ELF-1 (cell line): ENCODE measurements around the gene ZBTB21.
A peak's percentile ranks its signal among the peaks of the same experiment; 100 is the strongest.
"Not testable (repeated sequence)": the region's sequence is repeated elsewhere in the genome, so short reads cannot be mapped to it uniquely, and the experiment has no call there.

Experiments used
- DNase-seq: peaks from one replicate; pipeline ENCODE4 v3.0.0-alpha.2; 2016; ENCODE audit warnings: low read depth, low spot score

The ZBTB21 gene

GRCh38 chr21:41953831-41954653, 56.1 kb downstream of the ZBTB21 start, which contains the start of gene C2CD2:
C2CD2 (minus strand) TSS chr21:41954018; CDS start chr21:41953648, 370 bp downstream.
- DNase-seq, result peak; percentile 68

GRCh38 chr21:41953249-41953830, 56.8 kb downstream of the ZBTB21 start:
- no peak for DNase-seq

- DNase-seq, result no peak
Observed at GRCh38 chr21:41952568-41953248, 57.5 kb downstream of the ZBTB21 start.

- DNase-seq, result no peak
Observed at GRCh38 chr21:41951876-41952567, 58.1 kb downstream of the ZBTB21 start.

GRCh38 chr21:41950941-41951351, 59.2 kb downstream of the ZBTB21 start:
- peak; percentile 71 for DNase-seq

GRCh38 chr21:41949631-41950030, 60.5 kb downstream of the ZBTB21 start:
- DNase-seq, result not testable (repeated sequence)

- DNase-seq, result no peak
Observed at GRCh38 chr21:41948901-41949300, 61.3 kb downstream of the ZBTB21 start.

- no peak for DNase-seq
Observed at GRCh38 chr21:41948078-41948895, 61.9 kb downstream of the ZBTB21 start.

- no peak for DNase-seq
Observed at GRCh38 chr21:41945982-41946381, 64.2 kb downstream of the ZBTB21 start.

- no peak for DNase-seq
Observed at GRCh38 chr21:41943851-41944250, 66.3 kb downstream of the ZBTB21 start.

- no peak for DNase-seq
Observed at GRCh38 chr21:41942457-41942856, 67.7 kb downstream of the ZBTB21 start.

GRCh38 chr21:41941941-41942340, 68.2 kb downstream of the ZBTB21 start:
- no peak for DNase-seq

- no peak for DNase-seq
Observed at GRCh38 chr21:41940431-41940830, 69.7 kb downstream of the ZBTB21 start.

- DNase-seq, result no peak
Observed at GRCh38 chr21:41939391-41939790, 70.8 kb downstream of the ZBTB21 start.
